GM18867 (cell line): ENCODE results near the gene SPATC1L.

Experiments used
- ATAC-seq: cut with Tn5 transposase; IDR thresholded peaks from one replicate; pipeline ENCODE4 v1.9.1; 2021; ENCODE audit warnings: mild to moderate bottlenecking, moderate library complexity; ENCODE audit not compliant: unreplicated experiment

The SPATC1L gene

DNA sequence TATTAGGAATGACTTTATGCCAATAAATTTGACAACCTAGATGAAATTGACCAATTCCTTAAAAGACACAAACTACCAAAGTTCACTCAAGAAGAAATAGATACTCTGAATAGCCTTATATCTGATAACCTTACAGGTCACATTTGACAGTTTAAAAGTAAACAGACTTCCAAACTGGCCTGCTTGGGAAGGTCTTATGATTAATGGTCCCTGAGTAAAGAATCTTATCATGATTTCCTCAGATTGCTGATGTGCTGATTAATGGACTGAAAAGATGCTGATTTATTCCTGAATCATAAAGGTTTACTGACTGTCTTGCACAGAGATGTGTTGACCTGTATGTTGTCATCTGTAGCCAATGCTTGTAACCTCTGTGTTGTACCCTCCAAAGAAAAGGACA lies 19.2 kb downstream of the SPATC1L start:
- ATAC-seq: no peak

DNA sequence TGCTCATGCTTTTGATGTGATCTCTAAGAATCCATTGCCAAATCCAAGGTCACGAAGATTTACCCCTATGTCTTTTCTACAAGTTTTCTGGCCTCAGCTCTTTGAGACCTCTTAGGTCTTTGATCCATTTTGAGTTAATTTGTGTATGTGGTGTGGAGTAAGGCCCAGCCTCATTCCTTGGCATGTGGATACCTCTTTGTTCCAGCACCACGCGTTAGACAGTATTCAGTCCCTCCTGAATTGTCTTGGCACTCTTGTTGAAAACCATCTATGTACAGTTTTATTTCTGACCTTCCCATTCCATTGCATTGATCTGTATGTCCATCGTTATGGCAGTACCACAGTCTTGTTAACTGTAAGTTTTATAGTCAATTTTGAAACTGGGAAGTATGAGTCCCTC lies 20.9 kb downstream of the SPATC1L start:
- no peak for ATAC-seq

DNA sequence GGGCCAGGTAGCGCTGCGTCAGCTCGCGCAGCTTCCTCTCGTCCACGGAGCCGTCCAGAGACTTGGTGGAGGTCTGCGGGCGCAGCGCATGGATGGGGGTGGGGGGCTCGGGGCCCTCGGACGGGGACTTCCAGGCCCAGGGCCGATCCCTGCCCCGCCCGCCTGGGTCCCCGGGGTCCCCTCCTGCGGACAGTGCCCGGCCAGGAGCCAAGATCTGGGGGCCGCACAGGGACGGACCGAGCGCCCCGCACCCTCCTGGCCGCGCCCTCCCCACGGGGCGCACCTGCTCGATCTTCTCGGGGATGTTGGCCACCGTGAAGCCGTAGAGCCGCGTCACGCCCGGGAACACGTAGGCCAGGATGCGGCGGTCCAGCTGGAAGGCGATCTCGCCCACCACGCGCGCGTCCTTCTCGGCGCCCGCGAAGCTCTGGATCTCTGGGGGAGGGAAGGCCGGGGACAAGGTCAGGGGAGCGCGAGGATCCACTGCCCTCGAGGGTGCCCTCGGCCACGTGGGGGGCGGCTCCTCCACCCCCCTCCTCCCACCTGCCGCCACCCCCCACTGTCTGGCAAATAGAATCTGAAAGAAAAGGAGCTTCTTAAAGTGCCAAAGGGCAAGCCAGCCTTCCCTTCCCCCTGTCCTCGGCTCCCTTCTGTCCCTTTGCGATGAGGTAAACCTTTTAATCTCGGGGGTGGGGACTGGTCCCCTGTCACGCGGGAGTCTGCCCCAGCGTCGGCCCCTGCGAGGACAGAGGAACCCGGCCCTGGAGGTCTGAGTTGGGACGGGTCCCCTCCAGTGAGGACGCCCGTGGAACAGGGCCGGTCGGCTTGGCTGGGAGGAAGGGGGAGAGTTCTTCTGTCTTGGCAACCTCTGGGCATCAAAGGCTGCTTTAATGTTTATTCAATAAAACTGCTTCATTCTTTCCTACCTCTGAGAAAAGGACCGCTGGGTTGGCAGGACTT lies 22.3 kb downstream of the SPATC1L start:
- ATAC-seq: no peak

DNA sequence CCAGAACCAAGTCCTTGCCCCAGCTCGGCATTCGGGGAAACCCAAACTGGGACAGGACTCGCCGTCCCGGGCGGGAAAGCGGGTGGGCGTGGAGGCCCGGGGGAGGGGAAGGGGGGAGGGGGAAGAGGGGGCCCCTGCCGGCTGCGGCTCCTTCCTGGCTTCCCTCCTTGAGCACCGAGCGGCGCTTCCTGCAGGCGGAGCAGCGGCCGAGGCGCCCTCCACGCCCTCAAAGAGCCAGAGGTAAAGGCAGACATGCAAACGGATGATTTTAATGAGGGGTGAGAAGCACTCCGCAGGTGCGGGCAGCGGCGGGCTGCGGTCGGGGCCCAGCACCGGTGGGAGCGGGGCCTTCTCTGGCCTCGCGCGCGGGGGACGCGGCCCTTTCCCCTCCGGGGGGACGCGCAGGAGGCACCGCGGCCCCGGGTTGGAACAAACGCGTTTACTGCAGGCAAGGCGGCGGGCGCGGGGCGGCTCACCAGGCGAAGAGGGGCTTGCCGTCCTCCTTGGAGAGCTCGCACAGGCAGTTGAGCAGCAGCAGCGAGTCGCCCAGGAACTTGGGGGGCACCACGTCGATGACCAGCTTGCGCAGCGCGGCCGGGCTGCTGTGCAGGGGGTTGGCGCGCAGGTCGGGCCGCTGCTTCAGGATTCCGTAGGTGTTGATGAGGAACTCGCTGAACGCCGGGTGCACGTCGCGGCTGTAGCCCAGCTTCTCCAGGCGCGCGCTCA lies 23.2 kb downstream of the SPATC1L start:
- no peak for ATAC-seq

DNA sequence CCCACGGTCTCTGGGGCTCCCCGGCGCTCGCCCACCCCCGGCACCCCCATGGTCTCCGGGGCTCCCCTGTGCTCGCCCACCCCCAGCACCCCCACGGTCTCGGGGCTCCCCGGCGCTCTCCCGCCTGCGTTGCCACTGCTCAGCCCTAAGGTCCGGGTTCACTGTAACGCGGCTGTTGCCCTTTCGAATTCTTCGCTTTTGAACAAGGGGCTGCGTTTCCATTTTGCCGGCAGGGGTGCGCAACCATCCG lies 23.7 kb downstream of the SPATC1L start:
- no peak for ATAC-seq

DNA sequence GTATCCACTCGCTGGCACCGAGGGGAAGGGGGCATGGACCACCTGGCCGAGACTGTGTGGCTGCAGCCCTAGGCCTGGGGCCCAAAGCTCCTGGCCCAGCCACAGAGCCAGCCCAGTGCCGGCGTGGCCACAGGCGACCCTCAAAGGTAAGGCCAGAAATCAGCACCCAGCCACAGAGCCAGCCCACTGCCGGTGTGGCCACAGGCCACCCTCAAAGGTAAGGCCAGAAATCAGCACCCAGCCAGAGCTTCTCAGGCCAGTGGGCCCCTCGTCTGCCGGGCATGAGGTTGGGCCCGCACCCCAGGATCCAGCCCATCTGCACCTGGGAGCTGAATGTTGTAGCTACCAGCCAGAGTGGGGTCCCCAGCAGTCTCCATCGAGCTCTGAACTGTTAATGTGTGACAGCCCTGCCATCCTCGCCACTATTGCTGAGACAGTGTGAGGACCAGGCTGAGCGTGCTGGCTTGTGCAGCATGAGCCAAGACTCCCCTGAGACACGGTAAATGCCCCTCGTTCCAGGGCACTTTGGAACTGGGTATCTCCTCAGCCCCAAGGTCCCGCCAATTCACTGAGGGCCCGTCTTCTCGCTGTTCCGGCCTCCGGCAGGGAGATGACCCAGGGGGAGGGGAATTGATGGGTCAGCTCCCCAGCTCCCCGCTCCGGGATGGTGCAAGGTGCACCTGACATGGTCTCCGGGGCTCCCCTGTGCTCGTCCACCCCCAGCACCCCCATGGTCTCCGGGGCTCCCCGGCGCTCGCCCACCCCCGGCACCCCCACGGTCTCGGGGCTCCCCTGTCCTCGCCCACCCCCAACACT lies 24.2 kb downstream of the SPATC1L start:
- no peak for ATAC-seq

DNA sequence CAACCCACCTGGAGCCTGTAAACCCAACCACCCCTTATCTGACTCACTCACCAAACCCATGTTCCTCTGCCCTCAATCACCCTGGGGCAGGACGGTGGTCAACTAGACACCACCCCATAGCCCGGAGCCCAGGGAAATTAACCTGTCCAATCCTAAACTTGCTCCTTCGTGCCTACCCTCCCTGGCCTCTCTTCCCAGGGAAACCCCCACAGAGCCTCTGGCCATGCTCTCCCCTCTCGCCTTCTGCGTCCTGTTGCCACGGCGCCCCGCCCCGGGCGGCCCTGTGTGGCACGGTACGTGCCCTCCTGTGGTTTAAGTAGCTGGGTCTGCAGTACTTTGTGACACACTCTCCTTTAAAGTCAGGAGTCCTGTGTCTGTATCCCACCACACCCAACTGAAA lies 24.9 kb downstream of the SPATC1L start:
- ATAC-seq: no peak

DNA sequence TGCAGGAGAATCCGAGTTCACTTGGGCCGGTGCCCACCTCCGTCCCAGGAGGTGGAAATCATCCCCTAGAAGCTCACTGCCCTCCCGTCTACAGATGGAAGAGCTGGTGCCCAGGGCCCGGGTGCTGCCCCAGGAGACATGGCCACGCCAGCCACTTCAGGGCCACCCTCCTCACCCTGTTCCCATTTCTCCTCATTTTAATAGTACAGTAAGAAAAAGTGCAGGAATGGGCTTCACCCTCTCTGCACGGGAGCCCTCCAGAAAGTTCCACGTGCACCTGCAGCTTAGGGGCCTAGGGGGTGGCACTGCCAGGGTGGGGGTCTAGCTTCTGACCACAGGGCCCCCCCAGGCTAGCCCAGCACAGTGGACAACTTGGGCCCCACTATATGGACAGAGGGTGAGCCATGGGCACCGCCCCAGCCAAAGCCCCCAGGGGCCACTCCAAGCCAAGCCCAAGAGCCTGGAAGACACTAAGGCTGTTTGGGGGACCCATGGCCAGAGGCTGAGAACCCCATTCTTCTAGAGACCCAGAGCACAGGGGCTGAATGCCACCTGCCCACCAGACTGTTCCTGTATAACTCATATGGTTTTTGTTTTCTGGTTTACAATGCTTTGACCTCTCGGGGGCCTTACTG lies 25.5 kb downstream of the SPATC1L start:
- ATAC-seq: no peak

DNA sequence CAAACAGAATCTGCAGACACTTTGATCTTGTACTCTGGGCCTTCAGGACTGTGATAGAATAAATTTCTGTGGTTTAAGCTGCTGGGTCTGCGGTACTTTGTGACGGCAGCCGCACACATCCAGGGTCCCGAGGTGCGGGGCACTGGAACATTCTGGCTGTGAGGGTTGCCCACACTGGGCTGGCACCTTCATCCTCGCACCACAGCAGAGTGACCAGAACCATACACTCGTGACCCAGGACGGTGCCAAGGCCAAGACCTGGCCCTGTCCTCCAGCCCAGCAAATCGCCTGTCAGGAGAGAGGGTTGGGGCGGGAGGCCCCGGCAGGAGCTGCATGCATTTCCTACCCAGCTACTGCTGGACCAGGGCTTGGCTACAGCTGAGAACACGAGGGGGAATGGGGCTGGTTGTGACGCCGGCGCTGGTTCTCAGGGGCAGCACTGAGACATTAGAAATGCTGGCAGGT lies 26.2 kb downstream of the SPATC1L start:
- no peak for ATAC-seq

DNA sequence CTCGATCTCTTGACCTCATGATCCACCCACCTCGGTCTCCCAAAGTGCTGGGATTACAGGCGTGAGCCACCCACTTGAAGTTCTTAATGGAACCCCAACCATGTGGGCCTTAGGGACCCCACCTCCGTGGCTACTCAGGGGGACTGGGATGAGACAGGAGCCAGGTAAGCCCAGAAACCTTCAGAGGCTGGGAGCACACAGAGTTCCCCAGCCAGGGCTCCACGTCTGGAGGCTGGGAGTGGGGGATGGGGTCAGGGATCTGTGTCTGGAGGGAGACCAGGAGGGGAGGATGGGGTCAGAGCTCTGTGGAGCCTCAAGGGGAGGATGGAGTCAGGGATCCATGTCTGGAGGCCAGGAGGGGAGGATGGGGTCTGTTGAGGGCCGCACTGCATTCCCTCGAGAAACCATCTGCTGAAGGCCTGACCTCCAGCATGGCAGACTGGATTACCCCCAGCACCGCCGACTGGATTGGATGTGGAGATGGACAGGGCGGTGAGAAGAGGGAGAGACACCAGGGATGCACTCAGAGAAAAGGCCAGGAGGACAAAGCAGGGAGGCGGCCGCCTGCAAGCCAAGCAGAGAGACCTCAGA lies 26.8 kb downstream of the SPATC1L start:
- ATAC-seq: no peak

DNA sequence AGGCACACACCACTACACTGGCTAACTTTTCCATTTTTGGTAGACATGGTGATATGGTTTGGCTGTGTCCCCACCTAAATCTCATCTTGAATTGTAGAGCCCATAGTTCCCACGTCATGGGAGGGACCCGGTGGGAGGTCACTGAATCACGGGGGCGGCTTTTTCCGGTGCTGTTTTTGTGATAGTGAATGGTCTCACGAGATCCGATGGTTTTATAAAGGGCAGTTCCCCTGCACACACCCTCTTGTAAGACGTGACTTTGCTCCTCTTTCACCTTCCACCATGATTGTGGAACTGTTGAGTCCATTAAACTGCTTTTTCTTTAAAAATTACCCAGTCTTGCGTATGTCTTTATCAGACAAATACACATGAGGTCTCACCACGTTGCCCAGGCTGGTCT lies 27.6 kb downstream of the SPATC1L start:
- no peak for ATAC-seq

DNA sequence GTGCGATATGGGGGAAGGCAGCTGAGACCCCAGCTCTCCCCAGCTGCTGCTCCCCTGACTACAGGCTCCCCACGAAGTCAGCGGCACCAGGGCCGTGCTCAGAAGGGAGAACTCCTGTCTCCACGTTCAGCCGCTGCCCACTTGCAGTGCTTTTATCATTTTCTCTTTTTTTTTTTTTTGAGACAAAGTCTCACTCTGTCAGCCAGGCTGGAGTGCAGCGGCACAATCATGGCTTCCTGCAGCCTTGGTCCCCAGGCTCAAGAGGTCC lies 27.9 kb downstream of the SPATC1L start:
- ATAC-seq: no peak

DNA sequence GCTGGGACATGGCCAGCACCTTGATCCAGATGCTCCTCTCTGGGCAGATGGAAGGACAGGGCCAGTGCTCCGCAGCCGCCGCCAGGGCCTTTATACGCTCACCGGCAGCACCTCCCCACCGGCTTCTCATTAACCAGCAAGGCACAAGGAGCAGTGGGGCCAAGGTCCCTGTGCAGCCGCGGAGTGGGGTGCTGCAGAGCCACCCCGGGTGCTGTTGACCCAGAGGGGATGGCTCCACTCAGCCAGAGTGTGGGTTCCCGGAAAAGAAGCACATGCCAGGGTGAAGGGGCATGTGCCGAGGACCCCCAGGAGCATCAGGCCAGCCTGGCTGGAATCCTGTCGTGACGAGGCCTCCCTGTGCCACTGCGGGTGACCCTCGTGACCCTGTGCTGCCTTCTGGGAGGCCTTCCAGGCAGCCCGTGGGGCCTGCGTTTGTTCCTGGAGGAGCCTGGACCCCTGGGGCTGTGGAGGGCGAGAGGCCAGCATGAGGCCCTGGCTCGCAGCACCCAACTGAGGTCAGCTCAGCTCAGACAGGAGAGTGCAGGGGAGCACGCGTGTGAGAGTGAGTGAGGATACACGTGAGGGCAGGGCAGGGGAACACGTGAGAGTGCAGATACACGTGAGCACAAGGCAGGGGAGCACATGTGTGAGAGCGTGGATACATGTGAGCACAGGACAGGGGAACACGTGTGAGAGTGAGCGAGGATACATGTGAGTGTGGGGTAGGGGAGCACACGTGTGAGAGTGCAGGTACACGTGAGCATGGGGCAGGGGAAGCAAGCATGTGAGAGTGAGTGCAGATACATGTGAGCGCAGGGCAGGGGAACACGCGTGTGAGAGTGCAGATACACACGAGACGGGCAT lies 28.5 kb downstream of the SPATC1L start, which contains the start of gene FTCD:
Gene FTCD, minus strand, starts transcription at position 66 of the 864 bp plus-strand sequence. Its CDS starts 56 bp downstream, at position 10.
- ATAC-seq: no peak

DNA sequence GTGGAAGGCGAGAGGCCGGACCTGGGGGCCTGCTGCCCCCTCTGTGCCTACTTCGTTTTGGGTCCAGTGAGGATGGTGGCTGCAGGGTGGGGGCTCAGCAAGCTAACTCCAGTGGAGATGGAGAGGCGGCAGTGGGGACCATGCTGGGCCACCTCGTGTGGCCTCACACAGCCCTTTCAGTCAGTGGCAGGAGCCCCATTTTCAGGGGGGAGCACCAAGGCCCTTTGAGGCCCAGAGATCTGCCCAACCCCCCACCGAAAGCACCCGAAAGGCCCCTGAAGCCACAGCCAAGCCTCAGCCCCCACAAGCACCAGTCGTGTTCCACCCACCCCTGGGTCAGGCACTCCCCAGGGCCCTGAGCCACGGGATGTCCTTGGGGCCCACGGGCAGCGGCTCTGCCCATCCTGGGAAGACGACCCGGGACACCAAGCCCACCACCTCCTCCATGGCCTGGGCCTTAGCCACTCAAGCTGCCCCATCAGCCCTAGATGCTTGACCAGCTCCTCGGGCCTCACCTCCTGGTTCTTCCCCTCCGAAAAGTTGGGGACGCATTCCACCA lies 29.2 kb downstream of the SPATC1L start:
- no peak for ATAC-seq

DNA sequence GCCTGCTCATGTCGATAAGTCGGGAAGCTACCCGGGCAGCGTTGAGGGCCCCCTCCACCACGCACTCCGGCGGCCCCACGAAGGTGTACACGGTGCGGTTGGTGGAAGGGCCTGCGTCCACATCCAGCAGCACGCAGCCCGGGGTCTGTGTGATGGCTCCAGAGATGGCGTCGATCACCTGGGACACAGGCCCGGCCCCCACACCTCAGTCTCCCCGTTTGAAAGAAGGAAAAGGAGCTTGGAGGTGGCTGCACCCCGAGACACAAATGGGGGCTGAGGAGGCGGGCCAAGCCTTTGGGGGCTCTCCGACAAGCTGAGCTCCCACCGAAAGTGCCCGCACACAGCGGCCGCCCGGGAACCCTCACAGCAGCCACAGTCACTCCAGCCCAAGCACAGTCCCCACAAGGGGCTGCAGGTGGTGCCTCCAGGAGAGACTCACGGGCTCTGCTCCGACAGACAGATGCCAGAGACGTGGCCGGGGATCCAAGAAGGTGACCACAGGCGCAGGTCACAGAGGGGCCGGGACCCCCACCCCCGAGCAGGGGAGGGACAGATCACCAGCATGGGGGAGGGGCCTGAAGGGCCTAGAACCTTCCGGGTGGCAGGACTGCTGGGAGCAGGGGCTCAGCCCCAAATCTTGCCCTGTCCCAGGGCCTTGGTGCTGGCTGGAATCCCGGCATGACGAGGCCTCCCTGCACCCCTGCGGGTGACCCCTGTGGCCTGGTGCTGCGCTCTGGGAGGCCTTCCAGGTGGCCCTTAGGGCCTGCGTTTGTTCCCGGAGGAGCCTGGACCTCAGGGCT lies 29.9 kb downstream of the SPATC1L start:
- ATAC-seq: no peak

DNA sequence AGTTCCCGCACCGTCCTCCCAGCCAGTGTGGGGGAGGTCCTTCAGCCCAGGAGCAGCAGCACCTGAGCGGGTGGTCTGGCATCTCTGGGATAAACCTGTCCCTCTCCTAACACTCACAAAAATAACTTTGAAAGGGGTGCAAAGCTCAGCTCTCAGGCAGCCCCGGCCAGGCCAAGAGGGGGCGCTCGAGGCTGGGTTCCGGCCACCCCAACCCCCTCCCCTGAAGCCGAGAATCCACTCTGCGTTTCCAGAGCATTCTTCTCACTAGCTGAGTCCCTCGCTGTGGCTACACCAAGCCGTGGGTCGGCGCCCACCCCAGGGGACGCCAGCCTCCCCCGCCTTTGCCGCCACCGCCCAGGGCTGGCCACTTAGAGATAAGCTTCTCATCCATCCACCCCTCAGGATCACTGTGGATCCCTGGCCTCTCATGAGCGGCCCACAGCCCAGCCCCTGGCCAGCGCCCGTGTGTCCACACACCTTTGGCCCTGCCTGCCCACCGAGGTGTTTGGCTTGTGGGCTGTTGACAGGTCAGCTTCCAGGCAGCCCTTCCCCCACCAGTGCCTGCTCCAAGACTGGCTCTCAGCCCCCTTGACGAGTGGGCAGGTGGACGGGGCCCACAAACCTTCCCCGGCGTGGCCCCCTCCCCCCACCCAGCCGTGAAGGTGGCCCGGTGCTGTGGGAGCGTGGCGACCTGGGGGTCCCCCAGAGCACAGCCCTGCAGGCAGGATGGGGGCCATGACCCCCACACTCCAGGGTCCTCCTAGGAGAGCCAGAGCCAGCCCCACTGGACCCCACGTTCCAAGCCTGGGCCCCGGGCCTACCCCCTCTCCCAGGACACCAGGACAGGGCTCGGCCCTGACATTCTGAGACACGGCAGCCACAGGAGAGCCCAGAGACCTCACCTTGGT lies 30.8 kb downstream of the SPATC1L start:
- no peak for ATAC-seq

DNA sequence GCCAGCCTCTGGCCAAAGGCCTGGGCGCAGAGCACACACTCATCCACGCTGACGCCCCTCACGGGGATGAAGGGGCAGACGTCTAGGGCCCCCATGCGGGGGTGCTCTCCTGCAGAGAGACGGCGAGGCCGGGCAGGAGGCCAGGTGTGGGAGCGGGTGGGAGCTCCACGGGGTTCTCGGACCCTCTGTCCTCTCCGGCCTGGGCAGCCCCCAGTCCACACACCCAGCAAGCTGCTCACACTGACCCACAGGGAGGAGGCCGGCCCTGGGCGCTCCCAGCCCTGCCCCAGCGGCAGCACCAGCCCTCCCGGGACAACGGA lies 31.4 kb downstream of the SPATC1L start:
- ATAC-seq: no peak
